HepG2 (cell line): ENCODE measurements around the gene C1orf35.

Source experiments
- ELF4 ChIP-seq: sonication (generic); formaldehyde crosslinking; IDR thresholded peaks from 2 replicates; pipeline ENCODE4 v1.5.0; 2020; ENCODE audit warnings: missing genetic modification reagents, mild to moderate bottlenecking, moderate library complexity, borderline replicate concordance
- FOXA1 ChIP-seq, 2 experiments: fragments of 450-650 bp in 1 of 2; sonication (generic) in 1 of 2; formaldehyde crosslinking in 1 of 2; IDR thresholded peaks; 2 replicates each; pipeline versions ENCODE4 v1.4.0 to v1.6.1; 2016 to 2020; ENCODE audit warnings: missing genetic modification reagents in 1 of 2
- MBD4 ChIP-seq: IDR thresholded peaks from 2 replicates; pipeline ENCODE4 v1.6.1; 2012; ENCODE audit warnings: low read length, inconsistent platforms, borderline replicate concordance
- MTF2 ChIP-seq: sonication (generic); formaldehyde crosslinking; IDR thresholded peaks from 2 replicates; pipeline ENCODE4 v1.5.0; 2020; ENCODE audit warnings: missing genetic modification reagents, borderline replicate concordance
- SMARCE1 ChIP-seq: fragments of 450-650 bp; IDR thresholded peaks from 2 replicates; pipeline ENCODE4 v1.6.1; 2017; ENCODE audit warnings: borderline replicate concordance
- ZMAT3 ChIP-seq: sonication (generic); formaldehyde crosslinking; conservative IDR thresholded peaks from 2 replicates; pipeline ENCODE4 v1.7.0; 2021; ENCODE audit warnings: missing genetic modification reagents
- ZNF329 ChIP-seq: sonication (generic); formaldehyde crosslinking; IDR thresholded peaks from 2 replicates; pipeline ENCODE4 v1.9.0; 2021; ENCODE audit warnings: low read depth, mild to moderate bottlenecking, missing genetic modification reagents
- TF ChIP-seq, protein P1 (sequence below): sonication (generic); formaldehyde crosslinking; IDR thresholded peaks from 2 replicates; pipeline ENCODE4 v1.5.0; 2020; ENCODE audit warnings: mild to moderate bottlenecking, missing genetic modification reagents, moderate library complexity
- TF ChIP-seq, protein P2 (sequence below): fragments of 450-650 bp; IDR thresholded peaks from 2 replicates; pipeline ENCODE4 v1.6.1; 2016

DNA sequence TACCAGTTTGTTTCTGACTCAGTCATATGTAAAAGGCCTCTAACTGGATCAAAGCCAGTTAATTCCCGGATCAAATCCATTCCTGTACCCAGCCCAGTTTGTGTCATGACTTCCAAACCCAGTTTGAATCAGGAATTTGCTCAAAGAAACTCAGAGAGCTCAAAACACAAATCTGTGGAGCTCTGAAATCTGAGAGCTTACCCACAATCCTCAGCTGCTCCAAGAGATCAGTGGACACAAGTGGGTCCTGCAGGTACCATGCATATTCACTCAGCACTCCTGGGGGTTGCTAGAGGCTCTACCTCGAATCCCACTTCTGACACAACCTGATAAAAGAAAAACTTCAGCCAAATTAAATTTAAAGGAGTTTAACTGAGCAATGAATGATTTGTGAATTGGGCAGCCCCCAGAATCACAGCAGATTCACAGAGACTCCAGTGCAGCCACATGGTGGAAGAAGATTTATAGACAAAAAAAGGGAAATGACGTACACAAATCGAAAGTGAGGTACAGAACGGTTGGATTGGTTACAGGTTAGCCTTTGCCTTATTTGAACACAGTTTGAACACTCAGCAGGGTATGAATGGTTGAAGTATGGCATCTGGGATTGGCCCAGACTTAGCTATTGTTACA is 17.8 kb upstream of the C1orf35 start:
- TF ChIP-seq, protein P1, sequence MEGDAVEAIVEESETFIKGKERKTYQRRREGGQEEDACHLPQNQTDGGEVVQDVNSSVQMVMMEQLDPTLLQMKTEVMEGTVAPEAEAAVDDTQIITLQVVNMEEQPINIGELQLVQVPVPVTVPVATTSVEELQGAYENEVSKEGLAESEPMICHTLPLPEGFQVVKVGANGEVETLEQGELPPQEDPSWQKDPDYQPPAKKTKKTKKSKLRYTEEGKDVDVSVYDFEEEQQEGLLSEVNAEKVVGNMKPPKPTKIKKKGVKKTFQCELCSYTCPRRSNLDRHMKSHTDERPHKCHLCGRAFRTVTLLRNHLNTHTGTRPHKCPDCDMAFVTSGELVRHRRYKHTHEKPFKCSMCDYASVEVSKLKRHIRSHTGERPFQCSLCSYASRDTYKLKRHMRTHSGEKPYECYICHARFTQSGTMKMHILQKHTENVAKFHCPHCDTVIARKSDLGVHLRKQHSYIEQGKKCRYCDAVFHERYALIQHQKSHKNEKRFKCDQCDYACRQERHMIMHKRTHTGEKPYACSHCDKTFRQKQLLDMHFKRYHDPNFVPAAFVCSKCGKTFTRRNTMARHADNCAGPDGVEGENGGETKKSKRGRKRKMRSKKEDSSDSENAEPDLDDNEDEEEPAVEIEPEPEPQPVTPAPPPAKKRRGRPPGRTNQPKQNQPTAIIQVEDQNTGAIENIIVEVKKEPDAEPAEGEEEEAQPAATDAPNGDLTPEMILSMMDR (CRISPR knock-in tag): no peak
- TF ChIP-seq ELF4 (CRISPR knock-in tag): no peak
- no peak for TF ChIP-seq SMARCE1
- TF ChIP-seq ZNF329: no peak
- no peak for TF ChIP-seq MTF2 (CRISPR knock-in tag)
- TF ChIP-seq MBD4: no peak
- no peak for TF ChIP-seq FOXA1 (IDR thresholded peaks at IDR 0.05)
- no peak for TF ChIP-seq FOXA1 (CRISPR knock-in tag; IDR thresholded peaks at IDR 0.05)
- TF ChIP-seq ZMAT3 (CRISPR knock-in tag): no peak
- TF ChIP-seq, protein P2, sequence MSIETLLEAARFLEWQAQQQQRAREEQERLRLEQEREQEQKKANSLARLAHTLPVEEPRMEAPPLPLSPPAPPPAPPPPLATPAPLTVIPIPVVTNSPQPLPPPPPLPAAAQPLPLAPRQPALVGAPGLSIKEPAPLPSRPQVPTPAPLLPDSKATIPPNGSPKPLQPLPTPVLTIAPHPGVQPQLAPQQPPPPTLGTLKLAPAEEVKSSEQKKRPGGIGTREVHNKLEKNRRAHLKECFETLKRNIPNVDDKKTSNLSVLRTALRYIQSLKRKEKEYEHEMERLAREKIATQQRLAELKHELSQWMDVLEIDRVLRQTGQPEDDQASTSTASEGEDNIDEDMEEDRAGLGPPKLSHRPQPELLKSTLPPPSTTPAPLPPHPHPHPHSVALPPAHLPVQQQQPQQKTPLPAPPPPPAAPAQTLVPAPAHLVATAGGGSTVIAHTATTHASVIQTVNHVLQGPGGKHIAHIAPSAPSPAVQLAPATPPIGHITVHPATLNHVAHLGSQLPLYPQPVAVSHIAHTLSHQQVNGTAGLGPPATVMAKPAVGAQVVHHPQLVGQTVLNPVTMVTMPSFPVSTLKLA: no peak
